GM03348 (cell line): ENCODE measurements around the gene CIAPIN1.

Experiments used
- DNase-seq: peaks from one replicate; pipeline ENCODE4 v3.0.0; 2012; ENCODE audit warnings: low spot score

The CIAPIN1 gene

GRCh38 chr16:57382535-57383275 lies 64.5 kb downstream of the CIAPIN1 start:
- no peak for DNase-seq

GRCh38 chr16:57381791-57382534 lies 65.2 kb downstream of the CIAPIN1 start:
- DNase-seq = no peak

GRCh38 chr16:57380671-57381462 lies 66.3 kb downstream of the CIAPIN1 start:
- no peak for DNase-seq

- DNase-seq = no peak
Measured at GRCh38 chr16:57379579-57379978, 67.6 kb downstream of the CIAPIN1 start.
